Hepatocyte (in vitro differentiated cells): ENCODE results near the gene CNN3.
"Not testable (repeated sequence)": the region's sequence is repeated elsewhere in the genome, so short reads cannot be mapped to it uniquely, and the experiment has no call there.

ENCODE experiments used
- CTCF ChIP-seq: fragments of 200-600 bp; sonication (generic); IDR thresholded peaks from 2 replicates; pipeline ENCODE4 v1.5.1; 2016; ENCODE audit warnings: antibody characterized with exemption, mild to moderate bottlenecking; ENCODE audit not compliant: poor library complexity
- EZH2 ChIP-seq: fragments of 200-600 bp; sonication (generic); IDR thresholded peaks from 2 replicates; pipeline ENCODE4 v1.6.1; 2016; ENCODE audit warnings: antibody characterized with exemption, mild to moderate bottlenecking, borderline replicate concordance

DNA sequence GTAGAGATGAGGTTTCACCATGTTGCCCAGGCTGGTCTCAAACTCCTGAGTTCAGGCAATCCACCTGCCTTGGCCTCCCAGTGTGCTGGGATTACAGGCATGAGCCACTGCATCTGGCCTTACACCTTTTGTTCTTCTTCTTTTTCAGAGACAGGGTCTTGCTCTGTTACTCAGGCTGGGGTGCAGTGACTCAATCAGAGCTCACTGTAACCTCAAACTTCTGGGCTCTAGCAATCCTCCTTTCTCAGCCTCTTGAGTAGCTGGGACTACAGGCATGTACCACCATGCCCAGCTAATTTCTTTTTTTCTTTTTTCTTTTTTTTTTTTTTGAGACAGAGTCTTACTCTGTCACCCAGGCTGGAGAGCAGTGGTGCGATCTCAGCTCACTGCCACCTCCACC lies 14.6 kb upstream of the CNN3 start:
- TF ChIP-seq CTCF, EZH2: not testable (repeated sequence)
